GM19455 (cell line): ENCODE results near the gene BRI3.
A peak's percentile ranks its signal among the peaks of the same experiment; 100 is the strongest.

Experiments used
- ATAC-seq: cut with Tn5 transposase; IDR thresholded peaks from one replicate; pipeline ENCODE4 v1.9.1; 2021; ENCODE audit not compliant: unreplicated experiment

BRI3 gene, protein sequence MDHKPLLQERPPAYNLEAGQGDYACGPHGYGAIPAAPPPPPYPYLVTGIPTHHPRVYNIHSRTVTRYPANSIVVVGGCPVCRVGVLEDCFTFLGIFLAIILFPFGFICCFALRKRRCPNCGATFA

DNA sequence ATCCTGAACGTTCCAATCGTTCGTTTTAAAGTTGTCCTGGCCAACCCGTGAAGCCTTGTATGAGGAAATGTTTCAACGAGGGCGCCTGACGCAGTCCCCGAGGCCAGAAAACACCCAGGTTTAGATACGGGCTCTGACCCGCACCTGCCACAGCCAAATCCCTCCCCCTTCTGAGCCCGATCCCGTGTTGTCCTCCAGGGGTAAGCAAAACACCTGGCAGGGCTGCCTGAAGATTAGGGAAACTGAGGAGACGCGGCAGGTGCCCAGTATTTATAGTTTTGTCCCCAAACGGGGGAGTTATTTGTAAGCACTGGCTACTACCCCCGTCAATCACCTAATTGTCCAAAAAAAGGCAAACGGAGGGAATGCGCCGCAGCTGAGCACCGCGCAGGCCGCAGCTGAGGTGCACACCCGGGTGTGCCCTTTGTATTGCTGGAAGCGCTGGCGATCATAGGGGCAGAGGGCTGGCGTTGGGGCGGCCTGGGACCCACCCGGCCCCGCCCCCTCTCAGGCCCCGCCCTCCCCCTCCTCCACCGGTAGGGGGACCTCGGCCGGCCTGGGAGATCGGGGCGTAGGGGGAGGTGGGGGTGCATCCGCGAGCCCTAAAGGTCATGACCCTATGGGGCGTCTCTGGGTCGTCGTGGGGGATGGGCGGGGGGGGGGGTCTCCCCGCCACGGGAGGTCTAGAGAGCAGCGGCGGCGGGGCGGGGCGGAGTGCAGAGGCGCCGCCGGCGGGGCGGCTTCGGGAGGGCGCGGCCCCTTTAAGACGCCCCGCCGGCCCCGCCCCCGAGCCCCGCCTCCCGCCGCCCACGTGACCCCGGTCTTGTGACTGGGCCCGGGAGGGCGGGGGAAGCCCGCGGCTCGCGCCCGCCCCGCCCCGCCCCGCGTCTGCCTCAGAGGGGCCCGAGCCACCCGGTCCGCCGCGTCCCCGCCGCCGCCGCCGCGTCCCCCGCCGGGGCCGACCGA lies at the start of gene BRI3:
Gene BRI3 (plus strand): TSS at position 896 of the 966 bp plus-strand sequence. CDS start 110 bp downstream, outside the sequence.
- ATAC-seq: peak; percentile 82

DNA sequence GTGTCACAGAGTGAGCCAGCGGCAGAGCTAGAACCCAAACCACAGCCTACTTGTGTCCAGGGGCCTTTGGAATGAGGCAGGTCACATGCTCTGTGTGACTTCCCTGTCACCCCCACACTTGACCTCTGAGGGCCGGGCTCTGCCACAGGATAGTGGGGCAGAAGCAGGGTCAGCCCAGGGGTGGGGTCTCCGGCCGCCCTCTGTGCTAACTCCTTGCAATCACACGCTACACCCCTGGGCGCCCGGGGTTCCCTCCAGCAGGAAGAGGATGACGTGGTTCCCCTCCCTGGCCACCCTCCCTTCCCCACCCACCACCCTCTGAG lies 49.3 kb upstream of the BRI3 start:
- no peak for ATAC-seq

DNA sequence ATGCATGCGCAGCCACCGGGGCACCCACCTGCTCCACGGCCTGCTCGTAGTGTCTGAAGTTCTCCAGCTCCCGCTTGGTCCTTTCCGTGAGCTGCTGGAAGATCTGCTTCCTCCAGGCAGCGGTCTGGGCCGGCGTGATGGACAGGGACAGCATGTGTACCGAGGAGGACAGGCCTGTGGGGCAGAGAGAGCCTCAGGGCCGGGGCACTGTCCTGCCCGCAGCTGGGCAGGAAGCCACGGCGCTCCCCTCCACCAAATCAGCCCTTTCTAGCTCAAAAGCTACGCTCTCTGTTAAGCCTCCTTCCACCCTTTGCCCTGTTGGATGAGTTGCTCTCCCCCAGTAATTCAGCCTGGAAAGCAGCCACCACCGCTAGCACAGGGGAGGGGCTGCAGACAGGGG lies 48.7 kb upstream of the BRI3 start:
- ATAC-seq: no peak

DNA sequence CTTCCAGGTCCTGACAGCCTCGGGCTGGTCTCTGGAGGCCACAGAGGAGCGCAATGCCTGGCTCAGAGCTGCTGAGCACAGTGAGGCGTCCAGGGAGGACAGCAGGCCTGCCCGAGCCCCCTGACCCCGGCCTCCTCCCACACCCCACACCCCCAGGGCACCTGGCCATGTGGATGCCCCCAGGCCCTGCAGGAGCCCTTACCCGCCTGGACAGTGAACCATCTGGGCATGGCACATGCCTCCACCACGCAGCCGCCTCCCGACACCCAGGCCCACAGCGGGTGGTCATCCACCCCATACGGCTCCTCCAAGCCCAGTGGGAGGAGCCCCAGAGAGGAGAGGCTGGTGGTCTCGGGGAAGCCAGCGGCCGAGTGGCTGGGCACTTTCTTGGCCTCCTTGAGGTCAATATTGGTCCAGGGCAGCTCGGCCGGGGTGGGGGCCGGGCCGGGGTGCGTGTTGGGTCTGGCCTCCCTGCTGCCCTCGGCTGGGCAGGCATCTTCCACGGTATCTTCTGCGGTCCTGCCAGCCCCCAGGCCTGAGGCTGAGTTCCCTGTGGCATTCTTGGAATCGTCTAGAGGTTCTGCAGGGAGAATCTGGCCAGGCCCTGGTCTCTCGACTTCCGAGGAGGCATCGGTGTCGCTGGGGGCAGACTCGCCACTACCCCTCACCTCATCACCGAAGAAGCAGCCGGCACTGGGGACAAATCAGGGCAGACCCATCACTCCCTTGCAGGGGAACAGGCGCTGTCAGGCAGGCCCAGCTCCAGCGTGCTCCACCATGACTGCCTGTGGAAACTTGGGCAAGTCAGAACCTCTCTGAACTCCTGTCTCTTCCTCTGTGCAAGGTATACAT lies 48.0 kb upstream of the BRI3 start:
- no peak for ATAC-seq

GRCh38 chr7:98234429-98235147 lies 46.9 kb upstream of the BRI3 start:
- no peak for ATAC-seq

- no peak for ATAC-seq
Observed at GRCh38 chr7:98235901-98236300, 45.6 kb upstream of the BRI3 start.

- no peak for ATAC-seq
Observed at GRCh38 chr7:98236355-98237185, 44.9 kb upstream of the BRI3 start.

DNA sequence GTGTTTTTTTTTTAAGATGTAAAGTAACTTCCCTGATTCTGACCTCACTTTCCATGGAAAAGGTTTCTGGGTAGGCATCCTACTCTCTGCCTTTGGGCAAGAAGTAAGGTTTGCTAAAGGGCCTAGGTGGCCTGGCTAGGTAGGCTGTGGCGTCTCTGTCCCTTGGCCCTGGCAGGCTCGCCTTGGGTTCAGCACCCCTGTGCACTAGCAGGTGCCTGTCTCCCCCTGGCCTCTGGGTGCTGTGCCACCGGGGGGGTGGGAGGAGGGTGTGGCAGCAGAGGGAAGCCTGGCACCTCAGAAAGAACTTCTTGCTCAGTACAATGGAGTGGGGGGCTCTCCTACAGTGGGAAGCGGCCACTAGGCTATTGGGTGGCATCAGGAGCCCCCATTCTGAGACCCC lies 43.4 kb upstream of the BRI3 start:
- ATAC-seq: no peak

GRCh38 chr7:98238976-98239375 lies 42.5 kb upstream of the BRI3 start:
- ATAC-seq: no peak

- ATAC-seq: no peak
Observed at GRCh38 chr7:98240961-98241673, 40.4 kb upstream of the BRI3 start.

GRCh38 chr7:98241674-98242241 lies 39.7 kb upstream of the BRI3 start:
- no peak for ATAC-seq

DNA sequence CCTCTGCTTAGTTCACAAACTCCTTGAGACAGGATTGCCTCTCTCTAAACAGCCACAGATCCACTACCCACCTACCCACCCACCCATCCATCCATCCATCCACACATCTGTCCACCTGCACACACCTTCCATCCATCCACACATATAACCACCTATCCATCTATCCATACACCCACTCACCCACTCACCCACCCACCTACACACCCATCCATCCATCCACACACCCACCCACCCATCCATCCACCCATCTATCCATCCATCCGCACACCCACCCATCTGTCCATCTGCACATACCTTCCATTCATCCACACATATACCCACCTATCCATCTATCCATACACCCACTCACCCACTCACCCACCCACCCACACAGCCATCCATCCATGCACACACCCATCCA lies 39.1 kb upstream of the BRI3 start:
- no peak for ATAC-seq

- ATAC-seq: no peak
Observed at GRCh38 chr7:98242934-98243333, 38.6 kb upstream of the BRI3 start.

DNA sequence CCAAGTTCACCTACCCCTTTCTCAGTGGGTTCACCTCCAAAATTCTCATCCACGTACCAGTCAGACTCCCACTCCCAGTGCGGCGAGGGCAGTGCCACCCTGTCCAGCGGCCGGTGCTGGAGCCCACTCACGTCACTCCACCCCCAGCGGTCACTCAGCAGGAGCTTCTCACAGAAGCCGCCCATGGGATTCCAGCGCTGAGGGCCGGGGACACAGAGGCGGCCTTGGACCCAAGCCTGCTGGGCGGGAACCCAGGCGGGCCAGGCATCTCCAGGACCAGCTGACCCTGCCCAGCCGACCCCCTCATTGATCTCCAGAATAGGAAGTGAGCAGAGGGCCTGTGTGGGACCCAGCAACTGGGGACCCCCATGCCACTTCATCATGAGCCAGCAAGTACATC lies 36.6 kb upstream of the BRI3 start:
- ATAC-seq: no peak

- no peak for ATAC-seq
Observed at GRCh38 chr7:98248156-98248555, 33.3 kb upstream of the BRI3 start.

DNA sequence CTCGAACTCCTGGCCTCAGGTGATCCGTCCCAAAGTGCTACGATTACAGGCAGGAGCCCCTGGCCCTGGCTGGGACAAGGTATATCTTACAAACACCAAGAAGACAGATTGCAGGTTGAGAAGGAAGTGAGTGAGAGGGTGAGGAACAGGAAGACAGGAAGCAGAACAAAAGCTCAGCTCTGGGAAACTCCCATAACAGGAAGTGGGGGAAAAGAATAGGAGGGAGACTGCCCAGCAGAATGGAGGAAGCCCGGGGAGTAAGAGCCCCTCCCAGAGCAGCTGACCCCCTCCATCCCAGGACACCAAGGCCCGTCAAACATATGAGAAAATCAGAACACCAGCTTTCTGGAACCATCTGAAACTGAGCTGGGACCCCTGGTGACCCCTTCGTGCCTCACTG lies 32.4 kb upstream of the BRI3 start:
- ATAC-seq: no peak

DNA sequence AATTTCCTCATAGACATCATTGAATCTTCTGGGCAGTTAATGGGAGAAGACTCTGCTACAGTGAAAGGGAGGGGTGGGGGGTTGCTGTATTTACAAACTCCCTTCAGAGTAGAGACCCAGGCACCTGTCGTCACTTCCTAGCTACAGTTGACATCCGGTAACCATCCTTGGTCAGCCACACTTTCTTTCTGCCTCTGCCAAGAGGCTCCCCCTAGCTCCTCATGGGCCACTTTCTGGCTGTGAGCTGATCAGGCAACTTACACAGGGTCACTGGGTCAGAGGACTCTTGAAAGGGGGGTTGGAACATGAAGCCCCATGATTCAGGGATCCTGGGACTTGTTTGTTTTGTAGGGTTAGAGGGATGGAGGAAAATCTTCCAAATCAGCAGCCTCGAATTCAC lies 30.7 kb upstream of the BRI3 start:
- no peak for ATAC-seq

- ATAC-seq: peak; percentile 30
Observed at GRCh38 chr7:98251231-98251600, 30.3 kb upstream of the BRI3 start.
